ENCODE results near the gene DCP2. TPM values are rescaled to one million over a fixed set of nuclear protein-coding genes. Genes with fewer than 3 reads are reported as not detected.

Gene DCP2
- total RNA-seq, result 149 TPM
- 10 to 100 TPM; 60.7 to 96.4 (median 66.9) TPM for polyA plus RNA-seq

DNA sequence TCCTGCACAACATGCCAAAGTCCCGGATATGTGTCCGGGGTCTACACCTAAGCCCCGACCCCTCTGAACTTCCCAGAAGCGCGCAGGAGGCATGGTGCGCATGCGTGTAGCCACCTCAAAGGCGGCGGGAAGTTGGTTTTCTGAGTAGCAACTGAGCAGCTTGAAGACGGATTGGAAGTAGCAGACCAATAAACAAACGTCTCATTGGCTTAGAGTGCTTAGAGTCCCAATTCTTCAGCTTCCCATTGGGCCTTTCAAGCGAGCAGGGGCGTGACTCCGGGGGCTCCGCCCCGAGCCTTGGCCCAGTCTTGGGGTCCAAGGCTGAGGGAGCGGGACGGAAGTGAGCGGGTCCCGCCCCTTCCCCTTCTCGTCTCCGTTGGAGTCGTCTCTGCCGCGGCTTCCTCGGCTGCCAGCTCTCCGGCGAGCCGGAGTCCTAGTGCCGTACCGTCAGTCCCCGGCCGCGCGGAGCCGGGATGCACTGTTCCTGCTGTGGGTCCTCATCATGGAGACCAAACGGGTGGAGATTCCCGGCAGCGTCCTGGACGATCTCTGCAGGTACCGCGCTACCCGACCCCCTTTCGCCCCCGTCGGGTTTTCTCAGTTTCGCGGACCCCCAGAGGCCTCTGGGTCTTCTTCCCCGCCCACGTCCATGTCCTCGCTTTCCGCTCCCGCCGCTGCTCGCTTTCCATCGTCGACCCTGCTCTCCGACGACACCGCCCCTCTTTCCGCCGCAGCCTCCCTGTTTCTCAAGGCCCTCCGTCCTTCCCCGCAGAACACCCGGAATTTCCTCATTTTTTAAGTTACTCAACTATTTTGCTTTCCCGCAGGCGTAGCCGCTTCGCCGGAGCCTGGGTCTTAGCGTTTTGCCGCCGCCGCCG is at the start of gene DCP2:
Gene DCP2 (plus strand): TSS at position 367 of the 878 bp plus-strand sequence. CDS start 136 bp downstream, at position 503.
- H3K4me3 ChIP-seq (ENCODE audit: low read depth, low read length), result peak within 1 kb of the TSS; percentile 94

DNA sequence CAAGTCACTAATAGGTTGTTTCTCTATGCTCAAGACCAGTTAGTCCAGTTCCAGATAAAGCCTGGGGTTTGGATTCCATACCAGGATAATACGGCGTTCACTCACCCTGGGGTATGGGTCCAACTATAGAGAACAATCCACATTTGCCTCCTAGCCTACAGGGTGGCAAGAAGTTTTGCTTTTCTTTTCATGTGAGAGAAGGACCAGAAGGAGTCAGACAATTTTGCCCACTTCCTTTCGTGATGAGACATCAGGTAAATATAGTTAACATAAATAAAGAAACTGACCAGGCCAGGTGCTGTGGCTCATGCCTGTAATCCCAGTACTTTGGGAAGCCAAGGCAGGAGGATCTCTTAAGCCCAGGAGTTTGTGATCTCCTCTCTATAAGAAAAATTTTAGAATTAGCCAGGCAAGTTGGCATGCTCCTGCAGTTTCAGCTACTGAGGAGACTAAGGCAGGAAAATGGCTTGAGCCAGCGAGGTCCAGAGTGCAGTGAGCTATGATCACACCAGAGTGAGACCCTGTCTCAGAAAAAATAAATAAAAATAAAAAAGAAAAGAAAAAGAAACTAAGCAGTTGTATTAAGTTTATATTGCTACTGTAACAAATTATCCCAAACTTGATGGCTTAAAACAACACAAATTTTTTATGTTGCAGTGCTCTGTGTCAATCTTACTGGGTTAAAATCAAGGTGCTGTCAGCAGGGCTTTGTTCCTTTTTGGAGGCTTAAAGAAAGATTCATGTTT is 47.1 kb upstream of the DCP2 start:
- H3K9me3 ChIP-seq (ENCODE audit: control insufficient read depth in 2 of 2, low read length in 2 of 2), result no peaks in the 10 kb centered on the region
- peak in 1 of 3 donors; percentile 67 for DNase-seq
- peak overlapping the region; percentile 69 for H3K4me3 ChIP-seq (ENCODE audit: low read depth, low read length)
- H3K4me1 ChIP-seq (ENCODE audit: control insufficient read depth, insufficient read depth, low read length, poor library complexity, severe bottlenecking), result peaks cover 34% of the 10 kb centered on the region
- peaks cover 19 to 52% (median 36%) of the 10 kb centered on the region in 4 donors for H3K4me1 Mint-ChIP-seq
- H3K27me3 ChIP-seq (ENCODE audit: control insufficient read depth, insufficient read depth, low read length), result no peaks in the 10 kb centered on the region
- peak overlapping the region; percentile 18 for H3K27ac ChIP-seq (ENCODE audit: insufficient read depth, low read length, poor library complexity, severe bottlenecking)
- no peaks in the 10 kb centered on the region for H3K36me3 Mint-ChIP-seq
- no peaks in the 10 kb centered on the region for H3K27me3 Mint-ChIP-seq
- H3K9me3 Mint-ChIP-seq, result no peaks in the 10 kb centered on the region
- no peaks in the 10 kb centered on the region for H3K36me3 ChIP-seq (ENCODE audit: control insufficient read depth, insufficient read depth, low read length)
- peak overlapping the region; percentile 74 to 96 (median 74) for H3K27ac Mint-ChIP-seq
- H3K4me3 Mint-ChIP-seq, result peak overlapping the region; percentile 61 to 89 (median 71)
- ATAC-seq (ENCODE audit: low read depth in 2 of 2), result peak; percentile 44 to 52

More for the DNA sequence above, at the start of gene DCP2:
- peak within 1 kb of the TSS; percentile 98 to 100 (median 99) for H3K4me3 Mint-ChIP-seq
- ATAC-seq (ENCODE audit: low read depth in 2 of 2) (peak; percentile 98), DNase-seq (peak; percentile 95 to 99 (median 97))
- H3K27me3 ChIP-seq (ENCODE audit: control insufficient read depth, insufficient read depth, low read length), result no peaks in the 10 kb centered on the region
- no peaks in the 10 kb centered on the region for H3K36me3 ChIP-seq (ENCODE audit: control insufficient read depth, insufficient read depth, low read length)
- peaks cover 3% of the 10 kb centered on the region for H3K36me3 Mint-ChIP-seq
- H3K9me3 Mint-ChIP-seq, result peaks cover 0 to 2% (median 0%) of the 10 kb centered on the region in 7 donors
- H3K27ac ChIP-seq (ENCODE audit: insufficient read depth, low read length, poor library complexity, severe bottlenecking), result peak within 1 kb of the TSS; percentile 82
- peak within 1 kb of the TSS; percentile 97 for H3K27ac Mint-ChIP-seq
- H3K4me1 ChIP-seq (ENCODE audit: control insufficient read depth, insufficient read depth, low read length, poor library complexity, severe bottlenecking), result peaks cover 42% of the 10 kb centered on the region
- peaks cover 7% of the 10 kb centered on the region for H3K27me3 Mint-ChIP-seq
- H3K4me1 Mint-ChIP-seq, result peaks cover 30 to 48% (median 44%) of the 10 kb centered on the region in 4 donors
- no peaks in the 10 kb centered on the region for H3K9me3 ChIP-seq (ENCODE audit: control insufficient read depth in 2 of 2, low read length in 2 of 2)

DNA sequence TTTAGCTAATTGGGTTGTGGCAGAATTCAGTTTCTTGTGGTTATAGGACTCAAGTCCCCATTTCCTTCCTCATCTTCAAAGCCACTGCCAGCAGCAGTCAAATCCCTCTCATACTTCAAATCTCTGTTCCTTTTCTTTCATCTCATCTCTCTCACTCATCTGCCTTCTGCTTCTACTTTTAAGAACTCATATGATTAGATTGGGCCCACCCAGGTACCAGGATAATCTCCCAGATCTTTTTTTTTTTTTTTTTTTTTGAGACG is 46.6 kb upstream of the DCP2 start:
- DNase-seq (peak in 2 of 3 donors; percentile 55 to 84), ATAC-seq (ENCODE audit: low read depth in 2 of 2) (peak; percentile 37 to 54)
- Mint-ChIP-seq H3K4me1 (peaks cover 19 to 47% (median 35%) of the 10 kb centered on the region in 4 donors), H3K27ac (peak overlapping the region in 2 of 3 donors; percentile 74), H3K36me3 (no peaks in the 10 kb centered on the region), H3K4me3 (peak overlapping the region; percentile 61 to 89 (median 71)), H3K27me3 (no peaks in the 10 kb centered on the region), H3K9me3 (no peaks in the 10 kb centered on the region)
- H3K4me3 ChIP-seq (ENCODE audit: low read depth, low read length), result peak overlapping the region; percentile 69
- H3K9me3 ChIP-seq (ENCODE audit: control insufficient read depth in 2 of 2, low read length in 2 of 2), result no peaks in the 10 kb centered on the region
- H3K27ac ChIP-seq (ENCODE audit: insufficient read depth, low read length, poor library complexity, severe bottlenecking), result peak overlapping the region; percentile 18
- H3K27me3 ChIP-seq (ENCODE audit: control insufficient read depth, insufficient read depth, low read length), result no peaks in the 10 kb centered on the region
- peaks cover 34% of the 10 kb centered on the region for H3K4me1 ChIP-seq (ENCODE audit: control insufficient read depth, insufficient read depth, low read length, poor library complexity, severe bottlenecking)
- no peaks in the 10 kb centered on the region for H3K36me3 ChIP-seq (ENCODE audit: control insufficient read depth, insufficient read depth, low read length)

DNA sequence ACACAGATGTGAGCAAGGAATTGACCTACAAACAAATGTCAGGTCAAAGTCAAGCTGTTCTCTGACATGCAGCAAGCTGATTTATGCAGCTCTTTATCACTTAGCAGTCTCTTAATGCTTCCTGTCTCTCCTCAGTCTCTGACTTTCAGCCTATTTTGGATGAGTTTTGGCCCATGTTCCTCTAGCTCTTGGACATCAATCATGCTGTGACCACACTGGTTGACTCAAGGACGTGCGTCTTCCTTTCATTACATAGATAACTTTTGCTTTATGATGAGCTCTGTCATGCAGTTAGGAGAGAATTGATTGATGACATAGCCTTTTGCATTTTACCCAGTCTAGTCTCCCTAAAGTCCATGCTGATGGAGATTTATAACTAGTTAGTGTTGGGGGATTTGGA is 45.1 kb upstream of the DCP2 start:
- no peaks in the 10 kb centered on the region for H3K36me3 ChIP-seq (ENCODE audit: control insufficient read depth, insufficient read depth, low read length)
- Mint-ChIP-seq H3K27me3 (no peaks in the 10 kb centered on the region), H3K4me1 (peaks cover 19 to 45% (median 35%) of the 10 kb centered on the region in 4 donors), H3K4me3 (peak overlapping the region in 2 of 4 donors; percentile 10 to 48), H3K9me3 (peaks cover 0 to 2% (median 0%) of the 10 kb centered on the region in 7 donors), H3K27ac (peak overlapping the region in 2 of 3 donors; percentile 15 to 51), H3K36me3 (no peaks in the 10 kb centered on the region)
- DNase-seq (no peak), ATAC-seq (ENCODE audit: low read depth in 2 of 2) (no peak)
- H3K9me3 ChIP-seq (ENCODE audit: control insufficient read depth in 2 of 2, low read length in 2 of 2), result no peaks in the 10 kb centered on the region
- H3K4me3 ChIP-seq (ENCODE audit: low read depth, low read length), result no peak overlapping the region
- H3K27ac ChIP-seq (ENCODE audit: insufficient read depth, low read length, poor library complexity, severe bottlenecking), result no peak overlapping the region
- peaks cover 34% of the 10 kb centered on the region for H3K4me1 ChIP-seq (ENCODE audit: control insufficient read depth, insufficient read depth, low read length, poor library complexity, severe bottlenecking)
- no peaks in the 10 kb centered on the region for H3K27me3 ChIP-seq (ENCODE audit: control insufficient read depth, insufficient read depth, low read length)

DNA sequence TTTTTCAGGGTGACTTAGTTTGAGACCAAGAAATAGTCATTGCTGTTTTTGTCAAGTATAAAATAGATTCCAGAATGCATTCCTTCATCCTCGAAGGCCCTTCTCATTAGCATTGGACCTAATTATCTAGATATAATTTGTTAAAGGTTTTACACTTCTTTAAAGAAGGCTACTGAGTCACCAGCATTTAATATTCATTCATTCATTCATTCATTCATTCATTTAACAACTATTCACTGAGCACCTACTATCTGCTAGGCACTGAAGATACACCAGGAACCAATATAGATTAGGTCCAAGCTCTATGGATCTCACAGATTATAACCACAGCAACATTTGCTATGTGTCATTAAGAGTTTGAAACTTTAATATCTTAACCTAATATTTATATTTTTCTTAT is 43.5 kb upstream of the DCP2 start:
- DNase-seq (no peak), ATAC-seq (ENCODE audit: low read depth in 2 of 2) (no peak)
- no peaks in the 10 kb centered on the region for H3K36me3 Mint-ChIP-seq
- H3K4me1 Mint-ChIP-seq, result peaks cover 19 to 40% (median 31%) of the 10 kb centered on the region in 4 donors
- Histone ChIP-seq H3K4me3 (ENCODE audit: low read depth, low read length) (no peak overlapping the region), H3K36me3 (ENCODE audit: control insufficient read depth, insufficient read depth, low read length) (no peaks in the 10 kb centered on the region), H3K9me3 (ENCODE audit: control insufficient read depth in 2 of 2, low read length in 2 of 2) (no peaks in the 10 kb centered on the region), H3K4me1 (ENCODE audit: control insufficient read depth, insufficient read depth, low read length, poor library complexity, severe bottlenecking) (peaks cover 31% of the 10 kb centered on the region), H3K27me3 (ENCODE audit: control insufficient read depth, insufficient read depth, low read length) (no peaks in the 10 kb centered on the region), H3K27ac (ENCODE audit: insufficient read depth, low read length, poor library complexity, severe bottlenecking) (no peak overlapping the region)
- H3K27me3 Mint-ChIP-seq, result no peaks in the 10 kb centered on the region
- H3K27ac Mint-ChIP-seq, result no peak overlapping the region
- H3K4me3 Mint-ChIP-seq, result no peak overlapping the region
- peaks cover 0 to 2% (median 0%) of the 10 kb centered on the region in 7 donors for H3K9me3 Mint-ChIP-seq

DNA sequence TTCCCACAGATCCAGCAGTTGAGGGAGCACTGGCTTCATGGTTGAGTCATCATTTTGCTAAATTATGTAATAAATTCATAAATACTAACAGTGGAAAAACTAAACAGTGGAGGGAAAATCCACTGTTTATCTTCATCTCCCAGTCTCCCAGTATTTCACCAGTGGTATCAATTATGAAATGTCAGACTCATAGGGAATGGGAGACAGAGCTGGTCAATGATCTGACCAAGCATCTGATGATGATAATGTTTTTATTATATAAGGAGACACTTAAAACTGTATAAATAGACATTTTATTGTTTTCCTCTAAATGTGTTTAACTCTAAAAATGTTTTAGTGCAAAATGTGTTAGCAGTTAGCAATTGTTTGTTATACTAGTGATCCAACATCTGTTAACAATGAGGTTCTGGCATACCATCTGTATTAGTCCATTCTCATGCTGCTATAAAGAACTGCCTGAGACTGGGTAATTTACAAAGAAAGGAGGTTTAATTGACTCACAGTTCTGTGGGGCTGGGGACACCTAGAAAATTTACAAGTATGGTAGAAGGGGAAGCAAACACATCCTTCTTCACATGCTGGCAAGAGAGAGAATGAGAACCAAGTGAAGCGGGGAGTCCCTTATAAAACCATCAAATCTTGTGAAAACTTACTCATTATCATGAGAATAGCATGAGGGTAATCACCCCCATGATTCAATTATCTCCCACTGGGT is 42.8 kb upstream of the DCP2 start:
- H3K4me1 Mint-ChIP-seq, result peaks cover 19 to 33% (median 27%) of the 10 kb centered on the region in 4 donors
- H3K27me3 ChIP-seq (ENCODE audit: control insufficient read depth, insufficient read depth, low read length), result no peaks in the 10 kb centered on the region
- H3K27me3 Mint-ChIP-seq, result no peaks in the 10 kb centered on the region
- H3K9me3 ChIP-seq (ENCODE audit: control insufficient read depth in 2 of 2, low read length in 2 of 2), result no peaks in the 10 kb centered on the region
- H3K4me3 Mint-ChIP-seq, result no peak overlapping the region
- DNase-seq (no peak), ATAC-seq (ENCODE audit: low read depth in 2 of 2) (no peak)
- no peak overlapping the region for H3K27ac Mint-ChIP-seq
- H3K4me3 ChIP-seq (ENCODE audit: low read depth, low read length), result no peak overlapping the region
- H3K4me1 ChIP-seq (ENCODE audit: control insufficient read depth, insufficient read depth, low read length, poor library complexity, severe bottlenecking), result peaks cover 24% of the 10 kb centered on the region
- H3K27ac ChIP-seq (ENCODE audit: insufficient read depth, low read length, poor library complexity, severe bottlenecking), result no peak overlapping the region
- H3K36me3 Mint-ChIP-seq, result no peaks in the 10 kb centered on the region
- no peaks in the 10 kb centered on the region for H3K36me3 ChIP-seq (ENCODE audit: control insufficient read depth, insufficient read depth, low read length)
- H3K9me3 Mint-ChIP-seq, result peaks cover 0 to 2% (median 0%) of the 10 kb centered on the region in 7 donors

DNA sequence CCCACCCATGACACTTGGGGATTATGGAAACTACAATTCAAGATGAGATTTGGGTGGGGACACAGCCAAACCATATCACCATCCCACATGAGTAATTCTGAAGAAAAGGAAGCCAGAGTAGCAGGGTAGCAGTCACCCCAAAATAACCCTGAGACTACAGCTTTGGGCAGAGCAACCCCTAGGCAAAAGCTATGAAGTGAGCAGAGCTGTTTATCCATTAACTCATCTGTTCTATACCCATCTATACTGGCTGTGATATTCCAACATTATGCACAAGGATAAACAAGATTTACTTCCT is 42.3 kb upstream of the DCP2 start:
- H3K27me3 Mint-ChIP-seq, result no peaks in the 10 kb centered on the region
- no peak overlapping the region for H3K27ac Mint-ChIP-seq
- H3K36me3 Mint-ChIP-seq, result no peaks in the 10 kb centered on the region

More for the DNA sequence above, 42.3 kb upstream of the DCP2 start:
- no peak for ATAC-seq (ENCODE audit: low read depth in 2 of 2)
- H3K36me3 ChIP-seq (ENCODE audit: control insufficient read depth, insufficient read depth, low read length), result no peaks in the 10 kb centered on the region
- no peaks in the 10 kb centered on the region for H3K9me3 ChIP-seq (ENCODE audit: control insufficient read depth in 2 of 2, low read length in 2 of 2)
- DNase-seq, result no peak
- peaks cover 19% of the 10 kb centered on the region for H3K4me1 ChIP-seq (ENCODE audit: control insufficient read depth, insufficient read depth, low read length, poor library complexity, severe bottlenecking)
- Mint-ChIP-seq H3K9me3 (peaks cover 0 to 2% (median 0%) of the 10 kb centered on the region in 7 donors), H3K4me1 (peaks cover 16 to 28% (median 24%) of the 10 kb centered on the region in 4 donors), H3K4me3 (no peak overlapping the region)
- no peaks in the 10 kb centered on the region for H3K27me3 ChIP-seq (ENCODE audit: control insufficient read depth, insufficient read depth, low read length)
- H3K27ac ChIP-seq (ENCODE audit: insufficient read depth, low read length, poor library complexity, severe bottlenecking), result no peak overlapping the region
- H3K4me3 ChIP-seq (ENCODE audit: low read depth, low read length), result no peak overlapping the region
